KOPT-K1 (cell line): ENCODE measurements around the gene RRP12.

Experiments used
- H3K27ac ChIP-seq: fragments of 200-600 bp; sonication (generic); 2 replicates; pipeline ENCODE4 v1.5.1; 2016; ENCODE audit warnings: antibody characterized with exemption, mild to moderate bottlenecking, low read depth, low read length; ENCODE audit not compliant: poor library complexity, severe bottlenecking
- H3K36me3 ChIP-seq: fragments of 200-600 bp; sonication (generic); 2 replicates; pipeline ENCODE4 v1.5.1; 2017; ENCODE audit warnings: antibody characterized with exemption, mild to moderate bottlenecking, low read length, moderate library complexity; ENCODE audit not compliant: insufficient read depth
- H3K9me3 ChIP-seq: fragments of 200-600 bp; sonication (generic); 2 replicates; pipeline ENCODE4 v1.5.1; 2017; ENCODE audit warnings: antibody characterized with exemption, low read length, mild to moderate bottlenecking; ENCODE audit not compliant: insufficient read depth, poor library complexity, severe bottlenecking

The RRP12 gene

GRCh38 chr10:97325754-97326153 lies 75.4 kb downstream of the RRP12 start:
- Histone ChIP-seq H3K36me3 (0 out of 2 replicates have a peak, but pooled peaks cover 9% of the 10 kb centered on the region), H3K9me3 (no peaks in the 10 kb centered on the region), H3K27ac (no peak overlapping the region)

- Histone ChIP-seq H3K27ac (no peak overlapping the region), H3K36me3 (no peaks in the 10 kb centered on the region), H3K9me3 (no peaks in the 10 kb centered on the region)
Measured at GRCh38 chr10:97323501-97323900, 77.6 kb downstream of the RRP12 start.

- Histone ChIP-seq H3K9me3 (no peaks in the 10 kb centered on the region), H3K36me3 (no peaks in the 10 kb centered on the region), H3K27ac (no peak overlapping the region)
Measured at GRCh38 chr10:97321804-97322190, 79.3 kb downstream of the RRP12 start.

- no peaks in the 10 kb centered on the region for H3K36me3 ChIP-seq
- no peak overlapping the region for H3K27ac ChIP-seq
- no peaks in the 10 kb centered on the region for H3K9me3 ChIP-seq
Measured at GRCh38 chr10:97321032-97321803, 79.9 kb downstream of the RRP12 start.

- H3K36me3 ChIP-seq = no peaks in the 10 kb centered on the region
- H3K27ac ChIP-seq = no peak overlapping the region
- no peaks in the 10 kb centered on the region for H3K9me3 ChIP-seq
Measured at GRCh38 chr10:97320480-97321031, 80.6 kb downstream of the RRP12 start.

GRCh38 chr10:97319671-97320479 lies 81.3 kb downstream of the RRP12 start:
- H3K9me3 ChIP-seq = no peaks in the 10 kb centered on the region
- no peaks in the 10 kb centered on the region for H3K36me3 ChIP-seq
- H3K27ac ChIP-seq = peak overlapping the region; percentile 86

GRCh38 chr10:97318772-97319651 lies 82.1 kb downstream of the RRP12 start, which contains the start of gene FRAT1:
TSS of gene FRAT1 (plus strand) at chr10:97319271. CDS start at chr10:97319454, 183 bp downstream.
- no peaks in the 10 kb centered on the region for H3K9me3 ChIP-seq
- peak within 1 kb of the TSS; percentile 86 for H3K27ac ChIP-seq
- H3K36me3 ChIP-seq = no peaks in the 10 kb centered on the region

- H3K9me3 ChIP-seq = no peaks in the 10 kb centered on the region
- no peak overlapping the region for H3K27ac ChIP-seq
- H3K36me3 ChIP-seq = no peaks in the 10 kb centered on the region
Measured at GRCh38 chr10:97314671-97315070, 86.5 kb downstream of the RRP12 start.

- no peaks in the 10 kb centered on the region for H3K9me3 ChIP-seq
- no peaks in the 10 kb centered on the region for H3K36me3 ChIP-seq
- H3K27ac ChIP-seq = no peak overlapping the region
Measured at GRCh38 chr10:97312897-97313296, 88.2 kb downstream of the RRP12 start.

- Histone ChIP-seq H3K27ac (no peak overlapping the region), H3K36me3 (no peaks in the 10 kb centered on the region)
Measured at GRCh38 chr10:97311111-97311626, 90.0 kb downstream of the RRP12 start.

GRCh38 chr10:97307866-97308780 lies 93.0 kb downstream of the RRP12 start:
- Histone ChIP-seq H3K36me3 (no peaks in the 10 kb centered on the region), H3K9me3 (no peaks in the 10 kb centered on the region), H3K27ac (no peak overlapping the region)

More at GRCh38 chr10:97311111-97311626, 90.0 kb downstream of the RRP12 start:
- H3K9me3 ChIP-seq = no peaks in the 10 kb centered on the region

- H3K36me3 ChIP-seq = no peaks in the 10 kb centered on the region
- no peaks in the 10 kb centered on the region for H3K9me3 ChIP-seq
- no peak overlapping the region for H3K27ac ChIP-seq
Measured at GRCh38 chr10:97307441-97307840, 93.7 kb downstream of the RRP12 start.
